ENCODE results near the gene RAPGEF4.

RAPGEF4 gene

GRCh38 chr2:172928756-172929155 is 193.1 kb downstream of the RAPGEF4 start:
- no peak for DNase-seq (ENCODE audit: low read depth in 2 of 3, low spot score in 2 of 3)

- no peak for DNase-seq (ENCODE audit: low read depth in 2 of 3, low spot score in 2 of 3)
These were observed 194.0 kb downstream of the RAPGEF4 start for GRCh38 chr2:172929644-172930043.

DNA sequence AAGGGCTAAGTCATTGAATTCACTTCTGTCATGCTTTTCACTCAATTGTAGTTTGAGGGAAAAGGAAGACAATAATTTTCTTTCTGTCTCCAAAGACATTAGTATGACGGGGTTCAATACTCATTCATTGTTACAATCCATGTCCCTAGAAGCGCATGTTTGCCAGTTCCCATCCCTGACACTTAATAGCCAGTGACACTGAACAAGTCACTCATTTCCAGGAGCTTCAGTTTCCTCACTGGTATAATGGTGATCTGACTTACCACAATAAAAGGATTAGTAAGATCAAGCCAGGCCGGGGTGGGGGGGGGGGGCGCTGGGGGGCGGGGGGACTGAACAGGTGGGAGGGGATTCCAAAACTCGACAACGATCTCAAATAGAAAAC is 195.2 kb downstream of the RAPGEF4 start:
- no peak for DNase-seq (ENCODE audit: low read depth in 2 of 3, low spot score in 2 of 3)

- DNase-seq (ENCODE audit: low read depth in 2 of 3, low spot score in 2 of 3) = no peak
These were observed 195.7 kb downstream of the RAPGEF4 start for GRCh38 chr2:172931256-172931894.

DNA sequence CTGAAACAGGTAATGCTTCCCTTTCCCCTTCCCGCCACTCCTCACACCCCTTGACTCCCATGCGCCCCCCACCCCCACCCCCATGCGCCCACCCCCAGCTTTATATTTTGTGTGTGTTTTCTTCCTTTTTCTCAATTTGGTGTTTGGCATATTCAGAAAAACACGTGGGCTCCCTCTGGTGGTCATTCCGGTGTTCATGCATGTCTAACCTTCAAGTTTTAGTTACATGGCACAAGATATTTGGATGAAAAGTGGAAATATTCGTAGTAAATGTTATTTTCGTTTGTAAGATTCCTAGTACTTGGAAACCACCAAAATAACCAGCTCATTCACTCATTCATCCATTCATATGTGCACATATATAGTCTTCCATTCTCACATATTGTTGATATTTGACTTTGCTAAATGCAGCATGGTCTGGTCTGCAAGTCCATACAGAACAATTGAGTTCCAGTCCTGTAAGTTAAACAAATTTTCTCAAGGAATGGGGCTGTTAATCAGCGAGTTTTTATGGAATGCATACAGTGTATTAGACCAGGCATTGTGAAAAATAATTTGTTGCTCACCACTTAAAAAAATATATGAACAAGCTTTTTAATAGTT is 196.4 kb downstream of the RAPGEF4 start:
- DNase-seq (ENCODE audit: low read depth in 2 of 3, low spot score in 2 of 3) = peak; percentile 5 to 40 (median 31)

DNA sequence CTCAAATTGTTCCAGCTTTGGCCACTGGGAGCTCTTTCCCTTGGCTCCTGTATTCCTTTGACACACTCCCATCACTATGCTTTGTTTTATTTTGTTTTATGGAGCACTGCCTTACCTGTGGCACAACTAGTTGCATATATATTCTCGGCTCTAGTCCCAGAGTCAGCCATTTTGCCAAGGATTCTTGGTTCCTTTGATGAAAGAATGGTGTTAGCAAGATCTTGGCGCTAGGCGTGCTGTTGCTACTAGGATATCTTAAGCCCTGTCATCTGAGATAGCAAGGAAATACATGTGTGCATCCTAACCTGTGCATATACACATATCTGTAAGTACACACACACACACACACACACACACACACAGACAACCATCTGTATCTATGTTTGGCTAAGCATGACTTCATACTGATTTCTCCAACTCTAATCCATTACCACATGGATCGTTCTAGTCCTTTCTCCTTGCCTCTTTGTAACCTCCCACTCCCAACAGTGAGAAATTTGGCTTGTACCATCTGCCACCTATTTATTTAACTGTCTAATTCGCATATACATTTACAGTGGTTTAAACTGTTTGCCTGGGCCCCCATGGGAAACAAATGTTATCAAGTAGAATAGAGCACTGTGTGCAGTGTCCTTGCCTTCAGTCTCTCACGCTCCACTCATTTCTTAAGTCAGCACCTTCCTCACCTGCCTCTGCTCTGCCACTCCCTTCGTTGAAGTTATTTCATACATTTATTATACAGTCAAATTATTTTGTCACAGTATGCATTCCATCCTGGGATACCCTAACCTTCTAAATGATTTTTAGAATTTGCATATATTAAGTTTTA is 202.5 kb downstream of the RAPGEF4 start:
- DNase-seq (ENCODE audit: low read depth in 2 of 3, low spot score in 2 of 3) = no peak

DNA sequence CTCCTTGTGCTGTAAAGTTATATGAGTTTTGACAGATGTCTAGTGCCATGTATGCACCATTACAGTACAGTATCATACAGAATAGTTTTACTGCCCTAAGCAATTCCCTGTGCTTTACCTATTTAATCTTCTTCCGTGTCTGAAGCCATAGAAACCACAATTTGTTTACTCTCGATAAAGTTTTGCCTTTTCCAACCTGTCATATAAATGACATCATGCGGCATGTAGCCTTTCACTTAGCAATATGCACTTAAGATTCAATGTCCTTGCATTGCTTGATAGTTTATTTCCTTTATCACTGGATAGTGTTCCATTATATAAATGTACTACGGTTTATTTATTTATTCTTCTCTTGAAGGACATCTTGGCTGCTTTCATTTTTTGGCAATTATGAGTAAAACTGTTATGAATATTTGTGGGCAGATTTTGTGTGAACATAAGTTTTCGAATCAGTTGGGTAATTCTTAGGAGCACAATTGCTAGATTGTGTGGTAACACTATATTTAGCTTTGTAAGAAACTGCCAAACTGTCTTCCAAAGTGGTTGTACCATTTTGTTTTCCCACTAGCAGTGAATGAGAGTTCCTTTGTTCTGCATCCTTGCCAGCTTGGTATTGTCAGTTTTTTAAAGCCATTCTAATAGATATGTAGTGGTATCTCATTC is 203.2 kb downstream of the RAPGEF4 start:
- DNase-seq (ENCODE audit: low read depth in 2 of 3, low spot score in 2 of 3) = no peak

GRCh38 chr2:172943539-172943938 is 207.9 kb downstream of the RAPGEF4 start:
- DNase-seq (ENCODE audit: low read depth in 2 of 3, low spot score in 2 of 3) = no peak

GRCh38 chr2:172944022-172944793 is 208.6 kb downstream of the RAPGEF4 start:
- DNase-seq (ENCODE audit: low read depth in 2 of 3, low spot score in 2 of 3) = no peak

DNA sequence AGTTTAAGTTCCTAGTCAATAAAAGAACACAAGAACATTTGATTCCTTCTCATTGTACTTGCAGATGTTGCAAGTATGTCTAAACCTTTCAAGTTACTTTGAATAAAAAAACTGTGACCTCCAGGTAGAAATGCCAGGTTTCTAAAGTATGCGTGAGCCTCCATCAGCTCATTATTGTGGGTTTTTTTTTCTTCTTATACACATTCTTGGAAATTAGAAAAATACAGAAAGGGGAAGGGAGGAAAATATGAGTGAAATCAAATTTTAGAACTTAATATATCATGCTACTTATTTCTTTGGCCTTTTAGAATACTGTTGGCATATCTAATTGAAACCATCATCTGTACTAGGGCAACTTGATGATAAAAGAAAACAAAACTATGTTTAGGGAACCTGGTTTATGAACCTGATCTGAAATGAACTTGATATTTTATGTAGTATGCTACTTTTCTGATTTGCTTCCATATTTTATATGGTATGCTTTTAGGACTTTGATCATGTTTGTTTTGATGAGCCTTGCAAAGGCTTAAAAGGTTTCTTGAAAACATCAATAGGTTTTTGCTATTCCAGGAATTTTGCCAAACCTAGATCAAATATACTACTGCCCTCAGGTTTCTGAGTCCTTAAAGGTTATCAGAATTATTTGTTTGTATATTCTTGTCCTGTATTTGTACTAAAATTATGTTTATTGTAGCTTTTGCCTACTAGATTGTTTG is 209.3 kb downstream of the RAPGEF4 start:
- no peak for DNase-seq (ENCODE audit: low read depth in 2 of 3, low spot score in 2 of 3)

GRCh38 chr2:172945510-172945850 is 209.8 kb downstream of the RAPGEF4 start:
- no peak for DNase-seq (ENCODE audit: low read depth in 2 of 3, low spot score in 2 of 3)

DNA sequence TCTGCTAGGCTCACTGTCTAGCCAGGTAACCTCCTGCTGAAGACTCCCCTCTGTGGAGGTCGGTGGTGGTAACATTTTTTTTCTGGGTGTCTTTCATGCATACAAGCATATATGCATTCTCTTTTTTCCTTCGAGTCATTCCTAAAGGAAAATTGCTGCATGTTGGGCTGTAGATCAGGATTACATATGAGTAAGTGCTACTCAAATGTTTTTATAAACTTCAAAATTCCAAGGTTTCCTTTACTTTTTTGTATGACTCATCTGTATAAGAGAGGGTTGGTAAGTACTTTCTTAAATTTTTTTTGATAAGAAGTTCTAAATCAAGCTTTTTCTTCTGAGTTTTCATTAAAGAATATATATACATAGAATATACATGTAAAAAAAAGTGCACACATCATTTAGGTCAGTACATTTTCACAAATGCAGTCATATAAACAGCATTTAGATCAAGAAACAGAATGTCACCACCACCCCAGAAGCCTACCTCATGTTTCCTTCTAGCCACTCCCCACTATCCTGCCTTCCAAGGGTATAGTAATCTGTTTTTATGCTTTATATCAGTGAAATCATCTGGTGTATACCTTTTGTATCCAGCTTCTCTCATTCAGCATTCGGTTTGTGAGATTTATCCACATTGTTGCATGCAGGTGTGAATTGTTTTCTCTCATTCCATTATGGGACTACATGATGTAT is 212.0 kb downstream of the RAPGEF4 start:
- DNase-seq (ENCODE audit: low read depth in 2 of 3, low spot score in 2 of 3) = no peak

- DNase-seq (ENCODE audit: low read depth in 2 of 3, low spot score in 2 of 3) = no peak
These were observed 213.9 kb downstream of the RAPGEF4 start for GRCh38 chr2:172949522-172949921.

DNA sequence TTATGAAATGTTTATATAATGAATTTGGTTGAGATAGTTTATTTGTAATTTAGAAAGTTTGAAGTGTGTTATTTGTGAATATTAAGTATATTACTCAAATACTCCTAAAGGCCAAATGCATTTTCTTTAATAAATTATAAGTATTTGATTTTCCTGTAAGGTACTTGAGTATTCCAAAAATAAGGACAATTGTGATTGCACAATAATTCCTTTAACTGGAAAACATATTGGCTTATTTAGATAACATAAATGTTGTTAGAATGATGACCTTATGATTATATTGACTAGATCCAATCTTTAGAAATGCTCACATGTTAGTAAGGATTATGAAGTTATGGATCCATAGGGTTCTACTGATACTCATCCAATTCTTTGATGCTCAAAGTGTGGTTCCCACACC is 214.9 kb downstream of the RAPGEF4 start:
- DNase-seq (ENCODE audit: low read depth in 2 of 3, low spot score in 2 of 3) = no peak

DNA sequence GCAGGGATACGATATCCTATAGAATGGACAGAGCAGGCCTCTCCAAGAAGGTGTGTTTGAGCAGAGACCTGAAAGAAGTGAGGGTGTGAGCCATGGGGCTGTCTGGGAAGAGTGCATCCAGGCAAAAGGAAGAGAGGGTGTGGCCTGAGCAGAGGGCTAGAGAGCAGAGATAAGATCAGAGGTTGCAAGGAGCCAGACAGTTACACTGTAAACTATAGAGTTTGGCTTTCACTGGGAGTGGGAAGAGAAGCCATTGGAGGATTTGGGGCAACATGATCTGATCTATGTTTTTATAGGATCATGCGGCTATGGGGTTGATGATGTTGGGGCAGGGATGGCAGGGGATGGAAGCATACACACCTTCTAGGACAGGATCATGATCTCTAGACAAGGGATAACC is 215.9 kb downstream of the RAPGEF4 start:
- no peak for DNase-seq (ENCODE audit: low read depth in 2 of 3, low spot score in 2 of 3)

GRCh38 chr2:172953411-172953810 is 217.8 kb downstream of the RAPGEF4 start:
- no peak for DNase-seq (ENCODE audit: low read depth in 2 of 3, low spot score in 2 of 3)

GRCh38 chr2:172953970-172954852 is 218.6 kb downstream of the RAPGEF4 start:
- DNase-seq (ENCODE audit: low read depth in 2 of 3, low spot score in 2 of 3) = no peak

- DNase-seq (ENCODE audit: low read depth in 2 of 3, low spot score in 2 of 3) = no peak
These were observed 219.9 kb downstream of the RAPGEF4 start for GRCh38 chr2:172955587-172955986.

GRCh38 chr2:172957734-172958133 is 222.1 kb downstream of the RAPGEF4 start:
- no peak for DNase-seq (ENCODE audit: low read depth in 2 of 3, low spot score in 2 of 3)

Measured in activated CD8-positive, alpha-beta memory T cell treated with anti-CD3 and anti-CD28 coated beads for 48 hours (primary cell).